ENCODE measurements around the gene TBXAS1. TPM values are rescaled to one million over a fixed set of nuclear protein-coding genes. Genes with fewer than 3 reads are reported as not detected.

TBXAS1 gene
- total and polyA plus RNA-seq, 5 donors from 2014 or later = 5.2 to 21.2 (median 11.3) TPM

- Histone ChIP-seq H3K9me3 (ENCODE audit: control insufficient read depth in 2 of 2, low read length in 2 of 2) (no peaks in the 10 kb centered on the region), H3K4me1 (ENCODE audit: control insufficient read depth, insufficient read depth, low read length, poor library complexity, severe bottlenecking) (no peaks in the 10 kb centered on the region), H3K27me3 (ENCODE audit: control insufficient read depth, insufficient read depth, low read length) (no peaks in the 10 kb centered on the region), H3K36me3 (ENCODE audit: control insufficient read depth, insufficient read depth, low read length) (no peaks in the 10 kb centered on the region), H3K4me3 (ENCODE audit: low read depth, low read length) (no peak overlapping the region), H3K27ac (ENCODE audit: insufficient read depth, low read length, poor library complexity, severe bottlenecking) (no peak overlapping the region)
- H3K27ac Mint-ChIP-seq = no peak overlapping the region
- peaks cover 8% of the 10 kb centered on the region for H3K27me3 Mint-ChIP-seq
- no peak overlapping the region for H3K4me3 Mint-ChIP-seq
- H3K36me3 Mint-ChIP-seq = no peaks in the 10 kb centered on the region
- peaks cover 0 to 2% (median 0%) of the 10 kb centered on the region in 7 donors for H3K9me3 Mint-ChIP-seq
- no peaks in the 10 kb centered on the region for H3K4me1 Mint-ChIP-seq
- no peak for ATAC-seq (ENCODE audit: low read depth in 2 of 2)
- no peak for DNase-seq
Measured at GRCh38 chr7:139936760-139937310, 107.8 kb downstream of the TBXAS1 start.

DNA sequence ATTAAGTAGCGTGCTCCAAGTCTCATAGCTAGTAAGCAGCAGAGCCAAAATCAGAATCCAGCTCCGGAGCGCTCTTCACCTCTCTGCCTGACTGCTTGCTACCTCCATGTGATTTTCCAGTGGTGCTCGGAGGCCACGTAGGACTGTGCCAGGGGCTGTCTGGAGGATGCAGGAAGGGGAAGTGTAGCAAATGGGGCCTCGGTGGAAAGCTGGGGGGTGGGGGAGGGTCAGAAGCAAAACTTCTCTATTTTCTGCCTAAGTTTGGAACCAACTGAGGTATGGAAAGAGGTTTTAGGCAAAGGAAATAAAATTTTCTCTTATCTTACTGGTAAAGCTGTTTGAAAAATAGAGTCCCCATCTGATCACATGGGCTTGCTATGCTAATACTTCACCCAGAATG is 108.7 kb downstream of the TBXAS1 start:
- Histone ChIP-seq H3K27me3 (ENCODE audit: control insufficient read depth, insufficient read depth, low read length) (peaks cover under 1% of the 10 kb centered on the region), H3K27ac (ENCODE audit: insufficient read depth, low read length, poor library complexity, severe bottlenecking) (no peak overlapping the region), H3K4me3 (ENCODE audit: low read depth, low read length) (no peak overlapping the region), H3K36me3 (ENCODE audit: control insufficient read depth, insufficient read depth, low read length) (no peaks in the 10 kb centered on the region), H3K4me1 (ENCODE audit: control insufficient read depth, insufficient read depth, low read length, poor library complexity, severe bottlenecking) (no peaks in the 10 kb centered on the region), H3K9me3 (ENCODE audit: control insufficient read depth in 2 of 2, low read length in 2 of 2) (no peaks in the 10 kb centered on the region)
- H3K27ac Mint-ChIP-seq = no peak overlapping the region
- H3K36me3 Mint-ChIP-seq = no peaks in the 10 kb centered on the region
- ATAC-seq (ENCODE audit: low read depth in 2 of 2) (no peak), DNase-seq (no peak)
- H3K4me3 Mint-ChIP-seq = no peak overlapping the region
- H3K27me3 Mint-ChIP-seq = peaks cover 8% of the 10 kb centered on the region
- H3K4me1 Mint-ChIP-seq = no peaks in the 10 kb centered on the region
- H3K9me3 Mint-ChIP-seq = peaks cover 0 to 2% (median 0%) of the 10 kb centered on the region in 7 donors

GRCh38 chr7:139940866-139941265 is 111.8 kb downstream of the TBXAS1 start:
- Mint-ChIP-seq H3K36me3 (no peaks in the 10 kb centered on the region), H3K27ac (no peak overlapping the region), H3K9me3 (peaks cover 0 to 10% (median 3%) of the 10 kb centered on the region in 7 donors), H3K4me1 (no peaks in the 10 kb centered on the region), H3K27me3 (peaks cover 27% of the 10 kb centered on the region), H3K4me3 (no peak overlapping the region)
- ATAC-seq (ENCODE audit: low read depth in 2 of 2) (no peak), DNase-seq (peak in 1 of 3 donors; percentile 46)
- no peaks in the 10 kb centered on the region for H3K4me1 ChIP-seq (ENCODE audit: control insufficient read depth, insufficient read depth, low read length, poor library complexity, severe bottlenecking)
- no peaks in the 10 kb centered on the region for H3K36me3 ChIP-seq (ENCODE audit: control insufficient read depth, insufficient read depth, low read length)
- H3K27me3 ChIP-seq (ENCODE audit: control insufficient read depth, insufficient read depth, low read length) = peaks cover 6% of the 10 kb centered on the region
- peaks cover 3 to 7% of the 10 kb centered on the region in 2 experiments for H3K9me3 ChIP-seq (ENCODE audit: control insufficient read depth in 2 of 2, low read length in 2 of 2)
- H3K4me3 ChIP-seq (ENCODE audit: low read depth, low read length) = no peak overlapping the region
- H3K27ac ChIP-seq (ENCODE audit: insufficient read depth, low read length, poor library complexity, severe bottlenecking) = no peak overlapping the region

- ATAC-seq (ENCODE audit: low read depth in 2 of 2) (no peak), DNase-seq (no peak)
- H3K4me1 Mint-ChIP-seq = no peaks in the 10 kb centered on the region
- Histone ChIP-seq H3K9me3 (ENCODE audit: control insufficient read depth in 2 of 2, low read length in 2 of 2) (peaks cover 3 to 7% of the 10 kb centered on the region in 2 experiments), H3K4me3 (ENCODE audit: low read depth, low read length) (no peak overlapping the region), H3K36me3 (ENCODE audit: control insufficient read depth, insufficient read depth, low read length) (no peaks in the 10 kb centered on the region), H3K4me1 (ENCODE audit: control insufficient read depth, insufficient read depth, low read length, poor library complexity, severe bottlenecking) (no peaks in the 10 kb centered on the region), H3K27ac (ENCODE audit: insufficient read depth, low read length, poor library complexity, severe bottlenecking) (no peak overlapping the region), H3K27me3 (ENCODE audit: control insufficient read depth, insufficient read depth, low read length) (peaks cover 6% of the 10 kb centered on the region)
- peaks cover 29% of the 10 kb centered on the region for H3K27me3 Mint-ChIP-seq
- peaks cover 0 to 14% (median 5%) of the 10 kb centered on the region in 7 donors for H3K9me3 Mint-ChIP-seq
- no peak overlapping the region for H3K4me3 Mint-ChIP-seq
- no peak overlapping the region for H3K27ac Mint-ChIP-seq
- H3K36me3 Mint-ChIP-seq = no peaks in the 10 kb centered on the region
Measured at GRCh38 chr7:139941421-139941820, 112.4 kb downstream of the TBXAS1 start.

- Histone ChIP-seq H3K36me3 (ENCODE audit: control insufficient read depth, insufficient read depth, low read length) (no peaks in the 10 kb centered on the region), H3K4me3 (ENCODE audit: low read depth, low read length) (no peak overlapping the region), H3K4me1 (ENCODE audit: control insufficient read depth, insufficient read depth, low read length, poor library complexity, severe bottlenecking) (no peaks in the 10 kb centered on the region), H3K27me3 (ENCODE audit: control insufficient read depth, insufficient read depth, low read length) (peaks cover 9% of the 10 kb centered on the region), H3K9me3 (ENCODE audit: control insufficient read depth in 2 of 2, low read length in 2 of 2) (peaks cover 3 to 7% of the 10 kb centered on the region in 2 experiments), H3K27ac (ENCODE audit: insufficient read depth, low read length, poor library complexity, severe bottlenecking) (no peak overlapping the region)
- Mint-ChIP-seq H3K27me3 (peaks cover 30% of the 10 kb centered on the region), H3K27ac (no peak overlapping the region), H3K9me3 (peaks cover 0 to 17% (median 6%) of the 10 kb centered on the region in 7 donors), H3K4me3 (no peak overlapping the region), H3K4me1 (no peaks in the 10 kb centered on the region), H3K36me3 (no peaks in the 10 kb centered on the region)
- DNase-seq = no peak
- no peak for ATAC-seq (ENCODE audit: low read depth in 2 of 2)
Measured at GRCh38 chr7:139941866-139942265, 112.8 kb downstream of the TBXAS1 start.

- ATAC-seq (ENCODE audit: low read depth in 2 of 2) (no peak), DNase-seq (no peak)
- Mint-ChIP-seq H3K4me3 (no peak overlapping the region), H3K36me3 (no peaks in the 10 kb centered on the region), H3K4me1 (no peaks in the 10 kb centered on the region), H3K27ac (no peak overlapping the region), H3K9me3 (peaks cover 0 to 21% (median 6%) of the 10 kb centered on the region in 7 donors), H3K27me3 (peaks cover 30% of the 10 kb centered on the region)
- Histone ChIP-seq H3K27ac (ENCODE audit: insufficient read depth, low read length, poor library complexity, severe bottlenecking) (no peak overlapping the region), H3K9me3 (ENCODE audit: control insufficient read depth in 2 of 2, low read length in 2 of 2) (peaks cover 3 to 7% of the 10 kb centered on the region in 2 experiments), H3K4me3 (ENCODE audit: low read depth, low read length) (no peak overlapping the region), H3K27me3 (ENCODE audit: control insufficient read depth, insufficient read depth, low read length) (peaks cover 9% of the 10 kb centered on the region), H3K4me1 (ENCODE audit: control insufficient read depth, insufficient read depth, low read length, poor library complexity, severe bottlenecking) (no peaks in the 10 kb centered on the region), H3K36me3 (ENCODE audit: control insufficient read depth, insufficient read depth, low read length) (no peaks in the 10 kb centered on the region)
Measured at GRCh38 chr7:139942636-139943035, 113.6 kb downstream of the TBXAS1 start.

DNA sequence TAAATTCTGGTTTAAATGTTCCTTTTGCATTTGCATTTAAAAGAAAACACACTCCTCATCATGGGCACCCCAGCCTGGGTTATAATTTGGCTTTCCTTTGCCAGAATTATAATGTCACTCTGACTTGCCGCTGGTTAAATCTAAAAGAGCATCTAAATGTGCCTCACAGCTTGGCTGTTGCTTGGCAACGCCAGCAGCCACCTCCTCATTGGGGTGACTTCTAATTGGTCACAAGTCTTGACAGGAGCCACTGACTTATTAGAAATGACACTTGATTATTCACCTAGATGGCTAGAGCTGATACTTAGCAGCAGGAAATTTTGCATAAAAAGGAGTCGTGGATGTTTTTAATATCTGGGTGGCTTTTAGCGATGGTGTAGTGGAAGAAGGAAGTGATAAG is 114.3 kb downstream of the TBXAS1 start:
- ATAC-seq (ENCODE audit: low read depth in 2 of 2) = no peak
- Histone ChIP-seq H3K27me3 (ENCODE audit: control insufficient read depth, insufficient read depth, low read length) (peaks cover 9% of the 10 kb centered on the region), H3K36me3 (ENCODE audit: control insufficient read depth, insufficient read depth, low read length) (no peaks in the 10 kb centered on the region), H3K4me3 (ENCODE audit: low read depth, low read length) (no peak overlapping the region), H3K27ac (ENCODE audit: insufficient read depth, low read length, poor library complexity, severe bottlenecking) (no peak overlapping the region), H3K4me1 (ENCODE audit: control insufficient read depth, insufficient read depth, low read length, poor library complexity, severe bottlenecking) (no peaks in the 10 kb centered on the region), H3K9me3 (ENCODE audit: control insufficient read depth in 2 of 2, low read length in 2 of 2) (peaks cover 3 to 7% of the 10 kb centered on the region in 2 experiments)
- H3K27me3 Mint-ChIP-seq = peaks cover 30% of the 10 kb centered on the region
- no peak overlapping the region for H3K4me3 Mint-ChIP-seq
- DNase-seq = no peak
- peaks cover 0 to 21% (median 6%) of the 10 kb centered on the region in 7 donors for H3K9me3 Mint-ChIP-seq
- no peak overlapping the region for H3K27ac Mint-ChIP-seq
- H3K4me1 Mint-ChIP-seq = no peaks in the 10 kb centered on the region
- H3K36me3 Mint-ChIP-seq = no peaks in the 10 kb centered on the region

DNA sequence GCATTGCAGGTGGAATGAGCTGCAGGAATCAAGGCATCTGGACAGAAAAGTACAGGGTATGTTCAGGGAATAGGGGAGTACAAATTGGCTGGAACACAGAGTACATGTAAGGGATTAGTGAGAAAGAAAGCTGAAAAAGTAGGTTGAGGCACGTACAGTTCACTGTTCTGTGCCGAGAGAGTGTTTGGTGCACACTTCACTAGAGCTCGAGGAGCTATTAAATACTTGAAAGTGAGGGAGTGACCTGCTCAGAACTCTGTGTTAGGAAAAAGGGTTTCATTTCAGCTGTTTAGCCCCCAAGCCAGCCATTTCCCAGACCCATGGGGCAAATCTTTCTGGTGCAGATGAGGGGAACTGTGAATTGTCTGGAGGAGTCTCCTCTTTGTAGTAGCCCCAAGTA is 115.2 kb downstream of the TBXAS1 start:
- Mint-ChIP-seq H3K27ac (no peak overlapping the region), H3K36me3 (no peaks in the 10 kb centered on the region), H3K4me3 (no peak overlapping the region), H3K9me3 (peaks cover 0 to 21% (median 6%) of the 10 kb centered on the region in 7 donors), H3K27me3 (peaks cover 30% of the 10 kb centered on the region), H3K4me1 (peaks cover 0 to under 1% (median 0%) of the 10 kb centered on the region in 4 donors)
- DNase-seq (no peak), ATAC-seq (ENCODE audit: low read depth in 2 of 2) (no peak)
- peaks cover 9% of the 10 kb centered on the region for H3K27me3 ChIP-seq (ENCODE audit: control insufficient read depth, insufficient read depth, low read length)
- H3K4me3 ChIP-seq (ENCODE audit: low read depth, low read length) = no peak overlapping the region
- H3K27ac ChIP-seq (ENCODE audit: insufficient read depth, low read length, poor library complexity, severe bottlenecking) = no peak overlapping the region
- H3K36me3 ChIP-seq (ENCODE audit: control insufficient read depth, insufficient read depth, low read length) = no peaks in the 10 kb centered on the region
- H3K4me1 ChIP-seq (ENCODE audit: control insufficient read depth, insufficient read depth, low read length, poor library complexity, severe bottlenecking) = no peaks in the 10 kb centered on the region
- H3K9me3 ChIP-seq (ENCODE audit: control insufficient read depth in 2 of 2, low read length in 2 of 2) = peaks cover 3 to 7% of the 10 kb centered on the region in 2 experiments
